AG09309 (cell line): ENCODE data around the gene PSME4.
"Not testable (repeated sequence)": the region's sequence is repeated elsewhere in the genome, so short reads cannot be mapped to it uniquely, and the experiment has no call there.

ENCODE experiments used
- DNase-seq: peaks from one replicate; pipeline ENCODE4 v3.0.0-alpha.2; 2010; ENCODE audit warnings: low read depth
- H3K4me3 ChIP-seq: 2 replicates; pipeline ENCODE4 v1.5.1; 2011; ENCODE audit warnings: mild to moderate bottlenecking, low read depth, low read length, moderate library complexity; ENCODE audit not compliant: control insufficient read depth
- TF ChIP-seq, protein P1 (sequence below): IDR thresholded peaks from 2 replicates; pipeline ENCODE4 v1.5.1; 2011; ENCODE audit warnings: mild to moderate bottlenecking, low read depth, low read length, inconsistent platforms; ENCODE audit not compliant: insufficient read depth, control insufficient read depth; ENCODE audit errors: missing control alignments

PSME4 gene

DNA sequence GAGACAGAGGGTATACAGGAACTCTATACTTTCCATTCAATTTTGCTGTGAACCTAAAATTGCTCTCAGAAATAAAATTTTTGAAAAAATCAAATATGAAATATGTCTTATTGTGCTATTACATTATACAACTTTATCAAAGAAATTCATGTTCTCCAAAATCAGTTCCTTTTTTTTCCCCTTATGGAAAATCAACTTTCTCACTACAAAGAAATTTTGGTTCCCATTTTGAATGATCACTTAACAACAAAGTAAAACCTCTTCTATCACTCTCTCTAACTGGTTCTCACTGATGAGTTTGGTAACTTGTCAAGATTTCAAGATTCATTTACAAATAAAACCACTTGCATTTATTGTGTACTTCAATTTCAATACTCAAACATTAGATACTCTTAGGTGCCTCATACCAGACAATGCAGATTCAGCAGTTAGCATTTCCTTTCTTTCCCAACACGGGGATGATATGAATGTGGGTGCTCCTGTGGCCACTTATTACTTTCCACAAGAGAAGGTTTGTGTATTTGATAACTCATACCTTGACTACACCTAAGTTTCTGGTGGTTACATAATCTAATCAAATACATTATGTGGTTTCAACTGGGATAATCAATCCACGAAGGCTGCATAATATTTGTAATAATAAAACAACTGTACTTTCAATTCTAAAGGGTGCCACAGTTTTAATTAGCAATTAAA lies 6.4 kb downstream of the PSME4 start:
- DNase-seq: no peak
- no peak overlapping the region for H3K4me3 ChIP-seq
- TF ChIP-seq, protein P1, sequence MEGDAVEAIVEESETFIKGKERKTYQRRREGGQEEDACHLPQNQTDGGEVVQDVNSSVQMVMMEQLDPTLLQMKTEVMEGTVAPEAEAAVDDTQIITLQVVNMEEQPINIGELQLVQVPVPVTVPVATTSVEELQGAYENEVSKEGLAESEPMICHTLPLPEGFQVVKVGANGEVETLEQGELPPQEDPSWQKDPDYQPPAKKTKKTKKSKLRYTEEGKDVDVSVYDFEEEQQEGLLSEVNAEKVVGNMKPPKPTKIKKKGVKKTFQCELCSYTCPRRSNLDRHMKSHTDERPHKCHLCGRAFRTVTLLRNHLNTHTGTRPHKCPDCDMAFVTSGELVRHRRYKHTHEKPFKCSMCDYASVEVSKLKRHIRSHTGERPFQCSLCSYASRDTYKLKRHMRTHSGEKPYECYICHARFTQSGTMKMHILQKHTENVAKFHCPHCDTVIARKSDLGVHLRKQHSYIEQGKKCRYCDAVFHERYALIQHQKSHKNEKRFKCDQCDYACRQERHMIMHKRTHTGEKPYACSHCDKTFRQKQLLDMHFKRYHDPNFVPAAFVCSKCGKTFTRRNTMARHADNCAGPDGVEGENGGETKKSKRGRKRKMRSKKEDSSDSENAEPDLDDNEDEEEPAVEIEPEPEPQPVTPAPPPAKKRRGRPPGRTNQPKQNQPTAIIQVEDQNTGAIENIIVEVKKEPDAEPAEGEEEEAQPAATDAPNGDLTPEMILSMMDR: no peak

DNA sequence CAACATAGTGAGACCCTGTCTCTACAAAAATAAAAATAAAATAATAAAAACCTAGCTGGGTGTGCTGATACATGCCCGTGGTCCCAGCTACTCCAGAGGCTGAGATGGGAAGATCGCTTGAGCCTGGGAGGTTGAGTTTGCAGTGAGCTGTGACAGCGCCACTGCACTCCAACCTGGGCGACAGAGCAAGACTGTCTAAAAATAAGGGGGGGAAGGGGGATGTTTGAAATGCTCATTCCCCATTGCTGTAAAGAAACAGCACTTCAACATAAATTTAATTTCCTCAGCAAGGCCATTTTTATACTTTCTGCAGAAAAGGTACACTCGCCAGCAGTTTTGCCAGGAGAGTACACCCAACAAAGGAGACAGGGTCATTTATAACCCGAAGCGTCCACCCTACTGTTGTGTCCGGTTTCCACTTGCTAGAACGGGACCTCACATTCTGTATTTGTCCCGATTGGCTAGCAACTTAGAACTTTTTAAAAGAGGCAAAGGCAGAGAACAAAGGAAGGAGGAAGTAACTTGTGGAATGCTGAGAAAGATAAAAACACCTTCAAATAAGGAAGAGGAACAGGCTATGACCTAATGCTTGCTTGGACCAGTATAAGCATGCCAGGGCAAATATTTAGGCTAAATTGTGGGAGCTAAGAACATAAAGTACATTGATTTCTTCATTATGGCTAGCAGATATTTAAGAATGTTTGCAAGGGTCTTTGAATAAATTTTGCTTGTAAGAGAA lies 9.1 kb downstream of the PSME4 start:
- H3K4me3 ChIP-seq, DNase-seq: not testable (repeated sequence)

DNA sequence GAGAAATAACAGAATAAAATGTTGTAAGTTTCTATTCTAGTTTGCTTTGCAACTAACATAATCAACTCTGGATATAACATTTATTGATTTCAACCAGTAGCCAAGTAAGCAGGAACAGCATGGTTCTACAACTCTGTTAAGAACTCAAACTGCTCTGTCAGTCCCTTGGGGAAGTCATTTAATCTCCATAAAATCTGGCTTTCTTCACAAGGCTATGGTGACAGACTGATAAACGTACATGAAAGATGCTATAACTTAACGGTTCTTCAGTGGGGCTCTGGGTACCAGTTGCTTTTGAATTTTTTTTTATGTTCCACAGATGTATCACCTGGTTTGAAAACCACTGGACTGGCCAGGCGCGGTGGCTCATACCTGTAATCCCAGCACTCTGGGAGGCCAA lies 10.3 kb downstream of the PSME4 start:
- no peak for DNase-seq
- TF ChIP-seq, protein P1: no peak
- H3K4me3 ChIP-seq: no peak overlapping the region

GRCh38 chr2:53958443-53958842 lies 12.3 kb downstream of the PSME4 start:
- no peak for DNase-seq
- no peak overlapping the region for H3K4me3 ChIP-seq
- TF ChIP-seq, protein P1: no peak

DNA sequence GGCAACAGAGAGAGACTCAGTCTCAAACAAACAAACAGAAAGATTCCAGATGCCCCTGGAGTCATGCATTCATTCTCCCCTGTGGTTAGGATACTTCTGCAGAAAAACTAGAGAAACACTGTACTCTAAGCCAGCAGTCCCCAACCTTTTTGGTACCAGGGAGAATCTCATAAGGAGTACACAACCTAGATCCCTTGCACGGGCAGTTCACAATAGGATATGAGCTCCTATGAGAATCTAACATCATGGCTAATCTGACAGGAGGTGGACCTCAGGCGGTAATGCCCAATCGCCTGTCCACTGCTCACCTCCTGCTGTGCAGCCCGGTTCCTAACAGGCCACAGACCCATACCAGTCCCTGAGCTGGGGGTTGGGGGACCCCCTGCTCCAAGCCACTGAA lies 18.3 kb downstream of the PSME4 start:
- no peak overlapping the region for H3K4me3 ChIP-seq
- no peak for DNase-seq
- TF ChIP-seq, protein P1: no peak

- no peak overlapping the region for H3K4me3 ChIP-seq
- TF ChIP-seq, protein P1: no peak
- DNase-seq: no peak
Observed at GRCh38 chr2:53949457-53949856, 21.3 kb downstream of the PSME4 start.

DNA sequence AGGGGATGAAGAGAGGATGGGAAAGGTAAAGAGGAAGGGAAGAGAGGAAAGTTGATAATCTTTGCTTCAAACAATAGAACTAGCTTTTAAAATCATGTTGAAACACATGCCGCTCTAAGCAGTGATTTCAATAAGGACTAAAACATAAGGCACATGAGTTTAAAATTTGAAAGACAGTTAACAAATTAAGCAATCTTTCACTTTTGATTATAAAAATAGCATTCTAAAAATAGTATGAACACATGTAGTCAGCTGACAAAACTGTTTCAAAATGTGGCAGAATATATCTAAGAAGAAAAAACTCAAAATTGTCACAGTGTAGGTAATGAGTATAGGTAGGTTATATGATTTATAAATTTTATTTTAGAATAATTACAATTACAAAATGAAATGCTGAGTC lies 25.3 kb downstream of the PSME4 start:
- TF ChIP-seq, protein P1: no peak
- no peak overlapping the region for H3K4me3 ChIP-seq
- no peak for DNase-seq
